Measurements from ENCODE around the gene CYP39A1.
A peak's percentile ranks its signal among the peaks of the same experiment; 100 is the strongest.

The CYP39A1 gene

GRCh38 chr6:46652603-46653438 is at the start of gene CYP39A1, which contains the start of gene SLC25A27:
CYP39A1 (minus strand) TSS chr6:46652818; CDS start chr6:46652582, 236 bp downstream.
SLC25A27 (plus strand) TSS chr6:46652975; CDS start chr6:46653193, 218 bp downstream.
- no peak for TF ChIP-seq CTCF (IDR thresholded peaks at IDR 0.05; ENCODE audit: borderline replicate concordance, insufficient read depth, low read depth, low read length)
- peak within 1 kb of the TSS; percentile 41 for H3K4me3 ChIP-seq (ENCODE audit: low read depth, low read length)

- H3K4me3 ChIP-seq (ENCODE audit: low read depth, low read length), result no peak overlapping the region
- TF ChIP-seq CTCF (IDR thresholded peaks at IDR 0.05; ENCODE audit: borderline replicate concordance, insufficient read depth, low read depth, low read length), result no peak
Measured at GRCh38 chr6:46699970-46700369, 47.4 kb upstream of the CYP39A1 start.

- no peak overlapping the region for H3K4me3 ChIP-seq (ENCODE audit: low read depth, low read length)
- TF ChIP-seq CTCF (IDR thresholded peaks at IDR 0.05; ENCODE audit: borderline replicate concordance, insufficient read depth, low read depth, low read length), result no peak
Measured at GRCh38 chr6:46690911-46691451, 38.4 kb upstream of the CYP39A1 start.

GRCh38 chr6:46690141-46690755 is 37.6 kb upstream of the CYP39A1 start:
- H3K4me3 ChIP-seq (ENCODE audit: low read depth, low read length), result no peak overlapping the region
- TF ChIP-seq CTCF (IDR thresholded peaks at IDR 0.05; ENCODE audit: borderline replicate concordance, insufficient read depth, low read depth, low read length), result no peak

- no peak for TF ChIP-seq CTCF (IDR thresholded peaks at IDR 0.05; ENCODE audit: borderline replicate concordance, insufficient read depth, low read depth, low read length)
Measured at GRCh38 chr6:46689657-46690056, 37.0 kb upstream of the CYP39A1 start.

GRCh38 chr6:46688966-46689335 is 36.3 kb upstream of the CYP39A1 start:
- H3K4me3 ChIP-seq (ENCODE audit: low read depth, low read length), result no peak overlapping the region
- no peak for TF ChIP-seq CTCF (IDR thresholded peaks at IDR 0.05; ENCODE audit: borderline replicate concordance, insufficient read depth, low read depth, low read length)

More at GRCh38 chr6:46689657-46690056, 37.0 kb upstream of the CYP39A1 start:
- no peak overlapping the region for H3K4me3 ChIP-seq (ENCODE audit: low read depth, low read length)

Measured in GM12875 (cell line).